ENCODE data around the gene CSMD2. TPM values are rescaled to one million over a fixed set of nuclear protein-coding genes. Genes with fewer than 3 reads are reported as not detected.

The CSMD2 gene
- total RNA-seq, 1 donor from 2014 or later: 2.6 TPM

GRCh38 chr1:34167389-34167788 lies 2.4 kb upstream of the CSMD2 start:
- no peak for TF ChIP-seq EZH2 (IDR thresholded peaks at IDR 0.05)
- TF ChIP-seq EZH2phosphoT487 (IDR thresholded peaks at IDR 0.05): no peak
- no peak for TF ChIP-seq CTCF (IDR thresholded peaks at IDR 0.05)
- Mint-ChIP-seq H3K4me3 (peak overlapping the region; percentile 69), H3K27me3 (ENCODE audit: insufficient read depth, low read depth) (peaks cover 25% of the 10 kb centered on the region)

GRCh38 chr1:34166625-34167361 lies 1.8 kb upstream of the CSMD2 start:
- Histone ChIP-seq H3K27ac (no peak overlapping the region), H3K4me3 (peak overlapping the region; percentile 84), H3K4me2 (peak overlapping the region; percentile 100), H3K79me2 (ENCODE audit: low read depth) (no peaks in the 10 kb centered on the region), H3K9me3 (ENCODE audit: low read depth) (no peaks in the 10 kb centered on the region), H3K36me3 (no peaks in the 10 kb centered on the region), H2AFZ (replicated peaks) (peak overlapping the region; percentile 91), H3K4me1 (peaks cover 23% of the 10 kb centered on the region), H3K9ac (no peak overlapping the region), H4K20me1 (ENCODE audit: low read depth) (peaks cover 5% of the 10 kb centered on the region), H3K27me3 (peaks cover 76% of the 10 kb centered on the region), H3F3A (ENCODE audit: low read depth) (peaks cover 43% of the 10 kb centered on the region)
- Mint-ChIP-seq H3K9me3 (no peaks in the 10 kb centered on the region), H3K4me1 (peaks cover 29% of the 10 kb centered on the region), H3K36me3 (no peaks in the 10 kb centered on the region), H3K4me3 (peak overlapping the region; percentile 89), H3K27ac (no peak overlapping the region), H3K27me3 (ENCODE audit: insufficient read depth, low read depth) (peaks cover 27% of the 10 kb centered on the region)
- DNase-seq (ENCODE audit: low spot score): peak; percentile 71
- no peak for TF ChIP-seq EZH2phosphoT487 (IDR thresholded peaks at IDR 0.05)
- TF ChIP-seq EZH2 (IDR thresholded peaks at IDR 0.05): no peak
- no peak for TF ChIP-seq CTCF (IDR thresholded peaks at IDR 0.05)

More at GRCh38 chr1:34167389-34167788, 2.4 kb upstream of the CSMD2 start:
- H2AFZ ChIP-seq (replicated peaks): peak overlapping the region; percentile 91
- H3K36me3 ChIP-seq: no peaks in the 10 kb centered on the region
- peaks cover 40% of the 10 kb centered on the region for H3F3A ChIP-seq (ENCODE audit: low read depth)
- no peaks in the 10 kb centered on the region for H3K9me3 Mint-ChIP-seq
- no peak overlapping the region for H3K27ac Mint-ChIP-seq
- peak overlapping the region; percentile 84 for H3K4me3 ChIP-seq
- H3K27ac ChIP-seq: no peak overlapping the region
- no peak overlapping the region for H3K9ac ChIP-seq
- H3K27me3 ChIP-seq: peaks cover 72% of the 10 kb centered on the region
- peak; percentile 39 for DNase-seq (ENCODE audit: low spot score)
- H4K20me1 ChIP-seq (ENCODE audit: low read depth): peaks cover 5% of the 10 kb centered on the region
- H3K36me3 Mint-ChIP-seq: no peaks in the 10 kb centered on the region
- no peaks in the 10 kb centered on the region for H3K79me2 ChIP-seq (ENCODE audit: low read depth)
- H3K4me2 ChIP-seq: peak overlapping the region; percentile 100
- no peaks in the 10 kb centered on the region for H3K9me3 ChIP-seq (ENCODE audit: low read depth)
- peaks cover 26% of the 10 kb centered on the region for H3K4me1 Mint-ChIP-seq
- H3K4me1 ChIP-seq: peaks cover 23% of the 10 kb centered on the region

GRCh38 chr1:34166191-34166624 lies 1.2 kb upstream of the CSMD2 start:
- no peaks in the 10 kb centered on the region for H3K9me3 Mint-ChIP-seq

More at GRCh38 chr1:34166191-34166624, 1.2 kb upstream of the CSMD2 start:
- DNase-seq (ENCODE audit: low spot score): peak; percentile 75
- H3K9ac ChIP-seq: no peak overlapping the region
- H3K4me2 ChIP-seq: peak overlapping the region; percentile 100
- H4K20me1 ChIP-seq (ENCODE audit: low read depth): peaks cover 5% of the 10 kb centered on the region
- peaks cover 29% of the 10 kb centered on the region for H3K4me1 Mint-ChIP-seq
- H3K27me3 Mint-ChIP-seq (ENCODE audit: insufficient read depth, low read depth): peaks cover 33% of the 10 kb centered on the region
- H3K4me1 ChIP-seq: peaks cover 23% of the 10 kb centered on the region
- peak overlapping the region; percentile 91 for H2AFZ ChIP-seq (replicated peaks)
- H3K27ac ChIP-seq: no peak overlapping the region
- no peaks in the 10 kb centered on the region for H3K79me2 ChIP-seq (ENCODE audit: low read depth)
- peaks cover 43% of the 10 kb centered on the region for H3F3A ChIP-seq (ENCODE audit: low read depth)
- no peaks in the 10 kb centered on the region for H3K36me3 Mint-ChIP-seq
- TF ChIP-seq EZH2 (IDR thresholded peaks at IDR 0.05) (no peak), CTCF (IDR thresholded peaks at IDR 0.05) (no peak), EZH2phosphoT487 (IDR thresholded peaks at IDR 0.05) (no peak)
- H3K27ac Mint-ChIP-seq: no peak overlapping the region
- peak overlapping the region; percentile 89 for H3K4me3 Mint-ChIP-seq
- H3K36me3 ChIP-seq: no peaks in the 10 kb centered on the region
- H3K27me3 ChIP-seq: peaks cover 81% of the 10 kb centered on the region
- peak overlapping the region; percentile 84 for H3K4me3 ChIP-seq
- no peaks in the 10 kb centered on the region for H3K9me3 ChIP-seq (ENCODE audit: low read depth)

Data from neural progenitor cell (in vitro differentiated cells).